HCT116 (cell line): ENCODE results near the gene KIF26B. TPM values are rescaled to one million over a fixed set of nuclear protein-coding genes. Genes with fewer than 3 reads are reported as not detected.
A peak's percentile ranks its signal among the peaks of the same experiment; 100 is the strongest.

Source experiments
- ATAC-seq: fragments of 200-7000 bp; cut with Tn5 transposase; 2 replicates; pipeline ENCODE4 v1.9.1; 2020; ENCODE audit warnings: mild to moderate bottlenecking, moderate library complexity
- BruUV-seq: library from RNA; stranded (reverse); fragments of 400-500 nt; replicated peaks from 2 replicates; lab custom pipeline; 2021; lab: Mats Ljungman, UMichigan
- CTCF ChIA-PET: fragments of 300-600 bp; sonication (Branson Sonifier 250); formaldehyde crosslinking; loops from one replicate; lab custom pipeline; 2021; ENCODE audit warnings: antibody characterized with exemption; lab: Charles Lee
- POLR2A ChIA-PET: fragments of 300-600, 350-600 bp; sonication (Branson Sonifier 250); formaldehyde crosslinking; loops from one replicate; lab custom pipeline; 2021; ENCODE audit warnings: antibody characterized with exemption; lab: Charles Lee
- RAD21 ChIA-PET, 2 experiments: fragments of 300-600 bp; sonication (Branson Sonifier 250); formaldehyde crosslinking; loops; one replicate each; lab custom pipeline; 2023; ENCODE audit warnings: low total read pairs in 2 of 2; ENCODE audit not compliant: uncharacterized antibody in 2 of 2, unreplicated experiment in 2 of 2, low non-redundant PET in 1 of 2; lab: Charles Lee
- DNase-seq: peaks from one replicate; pipeline ENCODE4 v3.0.0-alpha.2; 2010; ENCODE audit warnings: low read depth, low spot score
- H2AFZ ChIP-seq: fragments of 200-600 bp; shearing (Covaris generic), sonication (generic); 2 replicates; pipeline ENCODE4 v1.6.1; 2017; ENCODE audit warnings: low read depth, mixed run types, mixed read lengths, antibody characterized with exemption, low read length; ENCODE audit not compliant: poor library complexity, severe bottlenecking
- H3K27ac ChIP-seq: 2 replicates; pipeline ENCODE4 v1.5.1; 2012; ENCODE audit warnings: low read depth, low read length
- H3K27me3 ChIP-seq: fragments of 200-600 bp; sonication (generic); 2 replicates; pipeline ENCODE4 v1.6.1; 2016; ENCODE audit warnings: mixed run types, low read length, mixed read lengths; ENCODE audit not compliant: insufficient read depth
- H3K36me3 ChIP-seq, 2 experiments: fragments of 200-500 bp in 1 of 2; fragments of 200-600 bp in 1 of 2; sonication (Bioruptor generic) in 1 of 2; sonication (generic) in 1 of 2; 2 replicates each; pipeline versions ENCODE4 v1.5.1 to v1.6.1; 2014 to 2016; ENCODE audit warnings: low read length in 2 of 2, inconsistent platforms in 1 of 2, mixed read lengths in 1 of 2, mixed run types in 1 of 2; ENCODE audit not compliant: insufficient read depth in 2 of 2, control insufficient read depth in 1 of 2
- H3K4me1 ChIP-seq, 2 experiments: fragments of 200-600 bp in 1 of 2; sonication (generic) in 1 of 2; 2 replicates each; pipeline versions ENCODE4 v1.5.1 to v1.6.1; 2012 to 2017; ENCODE audit warnings: low read length in 2 of 2, inconsistent platforms in 1 of 2, mild to moderate bottlenecking in 1 of 2, mixed read lengths in 1 of 2, mixed run types in 1 of 2, moderate library complexity in 1 of 2; ENCODE audit not compliant: insufficient read depth in 2 of 2, control insufficient read depth in 1 of 2
- H3K4me2 ChIP-seq: fragments of 200-600 bp; sonication (generic); 2 replicates; pipeline ENCODE4 v1.6.1; 2017; ENCODE audit warnings: mixed run types, low read length, mixed read lengths
- H3K4me3 ChIP-seq, 2 experiments: fragments of 200-600 bp in 1 of 2; sonication (generic) in 1 of 2; replicated peaks in 1 of 2; 2 replicates each; pipeline ENCODE4 v1.5.1; 2011 to 2016; ENCODE audit warnings: low read length in 2 of 2, control low read depth in 1 of 2, low read depth in 1 of 2, mild to moderate bottlenecking in 1 of 2, mixed read lengths in 1 of 2, mixed run types in 1 of 2
- H3K79me2 ChIP-seq: fragments of 200-600 bp; sonication (generic); 2 replicates; pipeline ENCODE4 v1.6.1; 2017; ENCODE audit warnings: mild to moderate bottlenecking, mixed run types, low read length, moderate library complexity, mixed read lengths; ENCODE audit not compliant: insufficient read depth
- H3K9ac ChIP-seq: fragments of 200-600 bp; sonication (generic); 2 replicates; pipeline ENCODE4 v1.6.1; 2016; ENCODE audit warnings: low read length, mixed read lengths
- H3K9me2 ChIP-seq: fragments of 200-600 bp; sonication (generic), shearing (Covaris generic); 2 replicates; pipeline ENCODE4 v1.6.1; 2017; ENCODE audit warnings: mixed run types, mild to moderate bottlenecking, moderate library complexity; ENCODE audit not compliant: insufficient read depth
- H3K9me3 ChIP-seq, 2 experiments: fragments of 200-500 bp in 1 of 2; fragments of 200-600 bp in 1 of 2; sonication (Bioruptor generic) in 1 of 2; sonication (generic) in 1 of 2; 2 replicates each; pipeline ENCODE4 v1.6.1; 2014 to 2017; ENCODE audit warnings: low read length in 2 of 2, mixed read lengths in 2 of 2, inconsistent platforms in 1 of 2, low read depth in 1 of 2, mild to moderate bottlenecking in 1 of 2, mixed run types in 1 of 2, moderate library complexity in 1 of 2; ENCODE audit not compliant: control insufficient read depth in 1 of 2, insufficient read depth in 1 of 2
- H4K20me1 ChIP-seq: fragments of 200-600 bp; sonication (generic), shearing (Covaris generic); 2 replicates; pipeline ENCODE4 v1.6.1; 2017; ENCODE audit warnings: mixed run types, mild to moderate bottlenecking, moderate library complexity; ENCODE audit not compliant: insufficient read depth
- CBX3 ChIP-seq: IDR thresholded peaks from 2 replicates; pipeline ENCODE4 v1.6.1; 2012; ENCODE audit warnings: low read depth
- EGR1 ChIP-seq: IDR thresholded peaks from 2 replicates; pipeline ENCODE4 v1.6.1; 2012; ENCODE audit warnings: low read depth
- ELF1 ChIP-seq: IDR thresholded peaks from 2 replicates; pipeline ENCODE4 v1.6.1; 2012; ENCODE audit warnings: low read depth, borderline replicate concordance
- EZH2 ChIP-seq: fragments of 200-600 bp; sonication (generic); IDR thresholded peaks from 2 replicates; pipeline ENCODE4 v1.6.1; 2017; ENCODE audit warnings: antibody characterized with exemption, mixed run types
- MAX ChIP-seq: IDR thresholded peaks from 2 replicates; pipeline ENCODE4 v1.6.1; 2012
- POLR2A ChIP-seq: IDR thresholded peaks from 2 replicates; pipeline ENCODE4 v1.7.0; 2011; ENCODE audit warnings: borderline replicate concordance; ENCODE audit not compliant: insufficient read depth, insufficient read length; ENCODE audit errors: extremely low read depth
- POLR2AphosphoS5 ChIP-seq: IDR thresholded peaks from 2 replicates; pipeline ENCODE4 v1.6.1; 2011; ENCODE audit warnings: mild to moderate bottlenecking, low read depth, low read length, moderate library complexity
- RAD21 ChIP-seq: IDR thresholded peaks from 2 replicates; pipeline ENCODE4 v1.6.1; 2012; ENCODE audit warnings: low read depth, mild to moderate bottlenecking
- SRF ChIP-seq: IDR thresholded peaks from 2 replicates; pipeline ENCODE4 v1.6.1; 2012; ENCODE audit warnings: low read depth
- intact Hi-C: fragments of 100-400 bp; cut with micrococcal nuclease; formaldehyde crosslinking; loops from 2 replicates; pipeline ENCODE4 v1.10.0; 2022
- total RNA-seq: library from RNA; stranded (reverse); gene quantifications from one replicate; pipeline ENCODE4 v1.2.1, GENCODE V29; 2021; ENCODE audit not compliant: unreplicated experiment

KIF26B gene
- total RNA-seq, 1 experiment from 2014 or later, result 0.49 TPM

GRCh38 chr1:245205864-245206263 lies 51.1 kb downstream of the KIF26B start:
- Histone ChIP-seq H3K4me1 (no peaks in the 10 kb centered on the region), H3K9me2 (no peaks in the 10 kb centered on the region), H3K4me2 (no peak overlapping the region), H3K4me3 (no peak overlapping the region), H3K9me3 (peaks cover 4 to 11% of the 10 kb centered on the region in 2 experiments; a peak in 2 of 4 replicates), H2AFZ (no peak overlapping the region), H3K27me3 (no peaks in the 10 kb centered on the region), H3K36me3 (no peaks in the 10 kb centered on the region), H4K20me1 (no peaks in the 10 kb centered on the region), H3K27ac (no peak overlapping the region), H3K9ac (no peak overlapping the region), H3K79me2 (no peaks in the 10 kb centered on the region)
- RAD21 ChIA-PET, result no interaction called here
- DNase-seq (no peak), ATAC-seq (no peak)
- intact Hi-C loops, result no loop called here
- CTCF ChIA-PET, result no interaction called here
- no peak for TF ChIP-seq MAX
- TF ChIP-seq EZH2, result no peak
- no peak for TF ChIP-seq POLR2AphosphoS5
- no peak for TF ChIP-seq SRF
- no peak for TF ChIP-seq CBX3
- no peak for TF ChIP-seq ELF1
- no peak for TF ChIP-seq EGR1
- no TSS peak for BruUV-seq
- POLR2A ChIA-PET, result no interaction called here

GRCh38 chr1:245207056-245207638 lies 52.4 kb downstream of the KIF26B start:
- no peaks in the 10 kb centered on the region for H3K4me1 ChIP-seq
- CTCF ChIA-PET, result no interaction called here
- POLR2A ChIA-PET, result no interaction called here
- H3K36me3 ChIP-seq, result no peaks in the 10 kb centered on the region
- no TSS peak for BruUV-seq
- peaks cover 4 to 11% of the 10 kb centered on the region in 2 experiments; a peak in 2 of 4 replicates for H3K9me3 ChIP-seq
- H3K27ac ChIP-seq, result no peak overlapping the region
- no peak overlapping the region for H3K9ac ChIP-seq
- peak; percentile 66 for TF ChIP-seq CBX3
- no peak for TF ChIP-seq POLR2A
- no peak for TF ChIP-seq RAD21
- H3K4me2 ChIP-seq, result no peak overlapping the region
- no peak for DNase-seq
- RAD21 ChIA-PET, result no interaction called here
- H2AFZ ChIP-seq, result no peak overlapping the region
- intact Hi-C loops, result no loop called here
- H3K79me2 ChIP-seq, result no peaks in the 10 kb centered on the region
- no peaks in the 10 kb centered on the region for H4K20me1 ChIP-seq
- ATAC-seq, result no peak
- no peaks in the 10 kb centered on the region for H3K9me2 ChIP-seq
- H3K27me3 ChIP-seq, result no peaks in the 10 kb centered on the region
- no peak overlapping the region for H3K4me3 ChIP-seq
